Measurements from ENCODE around the gene SPTBN4.
A peak's percentile ranks its signal among the peaks of the same experiment; 100 is the strongest.

Gene SPTBN4

GRCh38 chr19:40599331-40599901 is 132.6 kb downstream of the SPTBN4 start (continued):
- TF ChIP-seq PRDM10 (tag by site-specific recombination; IDR thresholded peaks at IDR 0.05), result peak; percentile 77
- peak; percentile 38; the same call in 1 of the 2 replicates for TF ChIP-seq ZBTB8A (tag by site-specific recombination; IDR thresholded peaks at IDR 0.05)
- TF ChIP-seq ZNF449 (tag by site-specific recombination; IDR thresholded peaks at IDR 0.05), result no peak
- peak; percentile 71; the same call in 1 of the 2 replicates for TF ChIP-seq ZNF2 (tag by site-specific recombination; IDR thresholded peaks at IDR 0.05)
- no peak for TF ChIP-seq ZNF37A (tag by site-specific recombination; IDR thresholded peaks at IDR 0.05)
- TF ChIP-seq ZXDB (tag by site-specific recombination; IDR thresholded peaks at IDR 0.05), result peak; percentile 36; the same call in 1 of the 2 replicates
- TF ChIP-seq TSHZ1 (tag by site-specific recombination; IDR thresholded peaks at IDR 0.05; ENCODE audit: borderline replicate concordance), result peak; percentile 81; the same call in 1 of the 2 replicates
- no peak for TF ChIP-seq ZNF354C (tag by site-specific recombination; IDR thresholded peaks at IDR 0.05; ENCODE audit: borderline replicate concordance, low read depth)
- no peak for TF ChIP-seq ZNF513 (tag by site-specific recombination; IDR thresholded peaks at IDR 0.05)
- TF ChIP-seq ZBTB7A (tag by site-specific recombination; IDR thresholded peaks at IDR 0.05; ENCODE audit: low read depth), result peak; percentile 21
- TF ChIP-seq ZNF274 (IDR thresholded peaks at IDR 0.05; ENCODE audit: low read length), result no peak
- no peak for TF ChIP-seq ZNF274 (tag by site-specific recombination; IDR thresholded peaks at IDR 0.05; ENCODE audit: borderline replicate concordance)
- no peak for TF ChIP-seq SCRT1 (tag by site-specific recombination; IDR thresholded peaks at IDR 0.05; ENCODE audit: borderline replicate concordance)
- TF ChIP-seq HOXD13 (CRISPR knock-in tag; IDR thresholded peaks at IDR 0.05; ENCODE audit: borderline replicate concordance), result no peak
- no peak for TF ChIP-seq ZNF830 (tag by site-specific recombination; IDR thresholded peaks at IDR 0.05; ENCODE audit: low read depth)
- 0 out of 2 replicates have a peak, but pooled peaks have one; percentile 51 for TF ChIP-seq ZSCAN5A (tag by site-specific recombination; IDR thresholded peaks at IDR 0.05)
- TF ChIP-seq SP3 (tag by site-specific recombination; IDR thresholded peaks at IDR 0.05), result peak; percentile 85
- no peak for TF ChIP-seq SETDB1 (IDR thresholded peaks at IDR 0.05; ENCODE audit: insufficient read length, low read length)
- TF ChIP-seq ZNF596 (tag by site-specific recombination; IDR thresholded peaks at IDR 0.05), result peak; percentile 28; the same call in 1 of the 2 replicates
- TF ChIP-seq ZNF560 (tag by site-specific recombination; IDR thresholded peaks at IDR 0.05; ENCODE audit: borderline replicate concordance), result no peak
- TF ChIP-seq ZNF214 (tag by site-specific recombination; IDR thresholded peaks at IDR 0.05; ENCODE audit: borderline replicate concordance), result no peak
- no peak for TF ChIP-seq ZNF518A (tag by site-specific recombination; conservative IDR thresholded peaks at IDR 0.05; ENCODE audit: low read depth)

All from HEK293 (cell line).